HG03442 (cell line): ENCODE results near the gene RHOBTB3.

Source experiments
- ATAC-seq: cut with Tn5 transposase; IDR thresholded peaks from one replicate; pipeline ENCODE4 v1.9.1; 2021; ENCODE audit warnings: mild to moderate bottlenecking, moderate library complexity; ENCODE audit not compliant: unreplicated experiment

Gene RHOBTB3

DNA sequence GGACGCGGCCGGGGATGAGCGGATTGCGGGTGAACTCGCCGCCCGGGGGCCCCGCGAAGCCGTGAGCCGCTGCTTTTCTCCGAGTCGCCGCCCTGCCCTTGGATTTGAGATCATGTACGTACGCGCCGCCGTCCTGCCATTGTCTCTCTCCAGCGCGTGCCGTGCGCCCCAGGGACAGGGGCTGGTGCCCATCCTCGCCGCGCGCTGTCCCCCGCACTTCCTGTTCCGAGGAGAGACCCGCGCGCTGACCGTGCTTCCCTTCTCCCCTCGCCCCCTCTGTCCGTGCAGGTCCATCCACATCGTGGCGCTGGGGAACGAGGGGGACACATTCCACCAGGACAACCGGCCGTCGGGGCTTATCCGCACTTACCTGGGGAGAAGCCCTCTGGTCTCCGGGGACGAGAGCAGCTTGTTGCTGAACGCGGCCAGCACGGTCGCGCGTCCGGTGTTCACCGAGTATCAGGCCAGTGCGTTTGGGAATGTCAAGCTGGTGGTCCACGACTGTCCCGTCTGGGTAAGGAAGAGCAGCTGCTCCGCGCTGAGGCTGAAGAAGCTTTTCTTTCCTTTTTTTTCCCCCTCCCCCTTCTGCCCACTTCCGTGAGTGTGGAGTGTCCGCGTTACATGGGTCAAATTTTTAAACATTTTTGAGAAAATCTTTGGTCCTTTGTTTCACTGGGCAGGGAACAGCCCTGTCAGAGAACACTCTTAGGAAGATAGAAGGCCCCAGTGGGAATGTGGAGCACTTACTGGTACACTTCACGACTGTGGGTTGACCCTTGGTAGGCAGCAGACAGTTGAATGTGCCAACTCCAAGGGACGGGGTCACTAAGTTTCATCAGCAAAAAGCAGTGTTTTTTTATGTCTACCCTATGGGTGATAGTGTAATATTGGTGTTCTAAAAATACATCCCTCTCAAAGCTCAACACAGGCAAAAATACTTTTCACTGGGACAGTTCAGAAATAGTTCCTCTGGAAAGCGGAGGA lies 727 bp downstream of the RHOBTB3 start:
- ATAC-seq, result peak; percentile 26

DNA sequence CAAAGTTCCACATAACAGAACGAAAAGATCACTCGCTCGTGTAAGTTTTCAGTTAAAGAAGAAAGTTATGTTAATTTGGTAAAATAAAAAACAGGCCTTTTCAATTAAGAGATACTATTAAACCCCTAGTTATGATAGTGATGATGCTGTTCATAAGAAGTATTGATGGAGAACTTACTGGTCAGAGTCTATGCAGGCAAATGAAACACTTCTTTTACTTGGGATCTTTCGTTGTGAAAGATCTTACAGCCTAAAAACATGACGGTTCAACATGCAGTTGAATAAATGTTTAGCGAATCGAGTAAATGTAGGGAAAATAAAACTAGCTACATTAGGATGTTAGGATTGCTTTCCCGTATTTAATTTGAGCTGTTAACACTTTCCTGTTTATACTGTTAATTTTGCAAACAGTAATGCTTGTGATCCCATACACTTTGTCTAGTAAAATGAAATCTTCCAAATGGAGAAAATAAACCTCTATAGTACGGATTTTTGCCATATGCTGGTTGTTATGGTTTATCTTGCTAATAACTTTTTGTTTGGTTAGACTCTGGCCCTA lies 2.0 kb downstream of the RHOBTB3 start:
- ATAC-seq, result no peak

DNA sequence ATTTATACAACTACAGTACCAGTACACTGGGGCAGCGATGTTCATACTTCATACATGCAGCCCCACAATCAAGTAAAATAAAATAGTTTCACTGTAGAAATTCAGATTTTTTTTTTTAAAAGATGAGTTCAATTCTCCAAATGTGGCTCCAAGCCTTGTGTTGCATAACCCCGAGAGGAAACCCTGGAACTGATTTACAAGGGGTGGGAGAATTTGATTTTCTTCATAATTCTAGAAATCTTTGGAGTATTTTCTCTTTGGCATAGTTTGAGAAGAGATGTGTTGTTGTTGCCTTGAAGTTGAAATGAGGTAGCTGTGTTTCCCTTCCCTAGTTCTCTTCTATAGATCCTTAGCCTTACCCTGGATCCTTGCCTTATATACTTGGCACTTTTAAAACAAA lies 3.1 kb downstream of the RHOBTB3 start:
- ATAC-seq, result no peak

DNA sequence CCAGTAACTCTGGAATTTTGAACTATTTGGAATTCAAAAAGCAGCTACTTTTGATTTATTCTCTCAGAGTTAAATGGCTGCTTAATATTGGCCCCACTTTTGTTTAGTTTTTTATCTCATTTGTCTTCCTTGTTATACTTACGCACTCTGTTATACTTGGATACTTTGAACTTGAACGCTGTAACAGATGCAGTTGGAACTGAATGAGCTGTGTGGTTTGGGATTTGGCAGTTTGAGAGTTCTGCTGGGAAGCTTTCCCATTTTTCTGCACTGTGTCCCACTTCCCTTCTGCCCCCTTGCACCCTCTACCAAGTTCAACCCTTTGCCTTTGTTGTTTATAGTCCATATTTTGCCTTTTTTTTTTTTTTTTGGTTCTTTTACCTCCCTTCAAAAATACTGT lies 3.8 kb downstream of the RHOBTB3 start:
- no peak for ATAC-seq

DNA sequence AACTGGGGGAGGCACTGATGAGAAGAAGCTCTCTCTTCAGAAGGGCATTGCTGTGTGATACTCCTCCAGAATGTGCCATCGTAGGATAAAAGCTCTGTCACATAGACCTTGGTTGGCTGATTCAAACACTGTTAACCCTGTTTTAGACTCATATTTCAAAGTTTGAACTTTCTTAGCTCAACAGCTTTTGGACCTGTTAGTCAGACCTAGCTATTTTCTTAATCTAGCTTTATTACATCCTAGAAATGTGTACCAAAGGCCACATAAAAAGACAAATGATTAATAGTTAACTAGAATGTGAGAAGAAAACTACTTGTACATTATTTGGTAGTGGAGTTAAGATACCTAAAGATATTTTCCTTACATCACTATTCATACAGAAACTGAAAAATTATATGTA lies 4.3 kb downstream of the RHOBTB3 start:
- ATAC-seq, result no peak

DNA sequence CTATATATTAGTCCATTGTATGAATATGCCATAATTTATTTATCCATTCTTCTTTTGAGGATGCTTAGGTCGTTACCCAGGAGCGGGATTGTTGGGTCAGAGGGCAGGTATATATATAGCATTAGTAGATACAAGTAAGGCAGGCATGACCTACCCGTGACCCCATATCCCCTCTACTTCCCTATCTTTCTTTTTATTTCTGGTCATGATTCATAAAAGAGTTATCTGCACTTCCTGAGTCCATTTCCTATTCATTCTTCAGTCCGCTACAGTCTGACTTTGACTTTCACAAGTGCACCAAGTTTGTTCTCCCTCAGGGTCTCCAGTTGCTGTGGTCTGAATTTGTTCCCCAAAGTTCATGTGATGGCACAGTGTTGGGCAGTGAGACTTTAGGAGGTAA lies 6.9 kb downstream of the RHOBTB3 start:
- no peak for ATAC-seq

DNA sequence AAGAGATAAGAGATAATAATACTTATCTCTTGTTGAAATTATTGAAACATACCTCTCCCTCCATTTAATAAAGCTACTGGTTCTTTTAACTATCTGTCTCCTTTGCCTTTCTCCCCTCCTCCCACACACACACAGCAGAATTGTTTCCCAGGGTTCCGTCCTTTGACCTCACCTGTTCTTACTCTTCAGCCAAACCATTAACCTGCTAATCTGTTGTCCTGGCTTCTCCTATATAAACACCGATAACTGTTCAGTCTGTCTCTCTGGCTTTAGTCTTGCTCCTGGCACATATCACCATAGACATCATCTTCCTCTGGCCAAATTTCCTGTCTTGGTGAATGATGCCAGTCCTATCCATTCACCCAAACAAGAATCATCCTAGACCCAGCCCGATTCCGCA lies 7.7 kb downstream of the RHOBTB3 start:
- no peak for ATAC-seq

DNA sequence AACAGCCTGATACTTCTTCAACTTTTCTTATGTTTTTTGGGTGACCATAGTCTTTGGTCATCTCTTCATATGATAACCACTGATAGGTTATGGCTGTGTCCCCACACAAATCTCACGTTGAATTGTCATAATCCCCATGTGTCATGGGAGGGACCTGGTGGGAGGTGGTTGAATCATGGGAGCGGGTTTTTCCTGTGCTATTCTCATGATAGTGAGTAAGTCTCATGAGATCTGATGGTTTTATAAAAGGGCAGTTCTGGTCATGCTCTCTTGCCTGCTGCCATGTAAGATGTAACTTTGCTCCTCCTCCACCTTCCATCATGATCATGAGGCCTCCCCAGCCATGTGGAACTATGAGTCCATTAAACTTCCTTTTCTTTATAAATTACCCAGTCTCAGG lies 8.7 kb downstream of the RHOBTB3 start:
- ATAC-seq, result no peak

DNA sequence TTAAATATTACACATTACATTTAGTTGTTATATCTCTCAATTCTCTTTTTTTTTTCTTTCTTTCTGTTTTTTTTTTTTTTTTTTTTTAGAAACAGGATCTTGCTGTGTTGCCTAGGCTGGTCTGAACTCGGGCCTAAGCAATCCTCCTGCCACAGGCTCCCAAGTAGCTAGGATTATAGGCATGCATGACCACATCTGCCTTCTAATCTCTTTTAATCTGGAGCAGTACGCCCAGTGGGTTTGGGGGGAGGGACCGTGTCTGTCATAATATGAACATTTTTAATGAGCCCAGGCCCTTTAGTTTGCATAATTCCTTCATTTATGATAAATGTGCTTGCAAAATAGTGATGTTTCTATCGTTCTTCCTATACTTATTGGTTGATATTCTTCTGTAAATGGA lies 10.3 kb downstream of the RHOBTB3 start:
- ATAC-seq, result no peak

DNA sequence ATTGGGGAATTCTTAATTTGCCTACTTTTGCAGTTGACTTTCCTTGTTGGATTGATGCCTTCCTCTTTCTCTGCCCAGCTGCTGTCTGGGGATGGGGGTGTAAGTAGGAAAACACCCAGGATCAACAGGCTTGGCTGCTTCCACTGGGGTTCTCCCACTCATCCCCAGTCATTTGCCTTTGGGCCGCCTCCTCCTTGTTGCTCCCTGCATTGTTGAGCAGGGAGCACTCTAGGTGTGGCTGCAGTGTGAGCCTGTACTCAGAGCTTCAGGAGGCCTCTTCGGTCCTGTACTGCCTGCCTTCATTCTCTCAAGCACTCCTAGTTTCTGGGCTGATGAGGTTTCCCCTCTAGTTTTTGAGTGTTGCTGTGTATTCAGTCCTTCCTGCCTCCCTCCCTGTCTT lies 12.1 kb downstream of the RHOBTB3 start:
- ATAC-seq, result no peak

DNA sequence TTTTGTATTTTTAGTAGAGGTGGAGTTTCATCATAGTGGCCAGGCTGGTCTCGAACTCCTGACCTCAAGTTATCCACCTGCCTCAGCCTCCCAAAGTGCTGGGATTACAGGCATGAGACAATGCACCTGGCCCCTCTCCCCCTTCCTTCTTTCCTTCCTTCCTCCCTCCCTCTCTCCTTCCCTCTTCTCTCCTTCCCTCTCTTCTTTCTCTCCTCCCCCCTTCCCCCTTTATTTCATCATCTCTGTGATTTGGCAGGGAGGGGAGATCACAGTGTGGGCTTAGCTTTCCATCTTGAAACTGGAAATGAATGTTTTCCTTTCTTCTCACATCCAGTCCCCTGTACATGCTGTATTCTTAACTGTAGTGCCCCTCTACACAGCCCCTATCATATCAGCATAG lies 12.7 kb downstream of the RHOBTB3 start:
- no peak for ATAC-seq

DNA sequence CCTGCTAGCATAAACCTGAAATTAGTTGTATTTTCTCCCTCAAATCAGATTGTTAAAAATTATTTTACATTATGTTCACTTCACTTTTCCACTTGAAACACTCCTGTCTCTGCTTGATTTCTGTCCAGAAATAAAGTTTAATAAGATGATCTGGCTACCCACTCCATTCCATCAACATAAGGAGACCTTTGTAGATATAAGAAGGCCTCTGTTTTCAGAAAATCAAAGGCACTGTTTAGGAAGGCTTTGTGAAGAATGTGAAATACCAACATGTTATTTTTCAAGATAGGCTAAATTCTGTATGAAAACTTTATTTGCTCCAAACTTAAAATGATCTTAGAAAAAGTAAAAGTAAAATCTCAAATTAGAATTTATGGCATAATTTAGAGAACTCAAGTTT lies 15.1 kb downstream of the RHOBTB3 start:
- no peak for ATAC-seq

DNA sequence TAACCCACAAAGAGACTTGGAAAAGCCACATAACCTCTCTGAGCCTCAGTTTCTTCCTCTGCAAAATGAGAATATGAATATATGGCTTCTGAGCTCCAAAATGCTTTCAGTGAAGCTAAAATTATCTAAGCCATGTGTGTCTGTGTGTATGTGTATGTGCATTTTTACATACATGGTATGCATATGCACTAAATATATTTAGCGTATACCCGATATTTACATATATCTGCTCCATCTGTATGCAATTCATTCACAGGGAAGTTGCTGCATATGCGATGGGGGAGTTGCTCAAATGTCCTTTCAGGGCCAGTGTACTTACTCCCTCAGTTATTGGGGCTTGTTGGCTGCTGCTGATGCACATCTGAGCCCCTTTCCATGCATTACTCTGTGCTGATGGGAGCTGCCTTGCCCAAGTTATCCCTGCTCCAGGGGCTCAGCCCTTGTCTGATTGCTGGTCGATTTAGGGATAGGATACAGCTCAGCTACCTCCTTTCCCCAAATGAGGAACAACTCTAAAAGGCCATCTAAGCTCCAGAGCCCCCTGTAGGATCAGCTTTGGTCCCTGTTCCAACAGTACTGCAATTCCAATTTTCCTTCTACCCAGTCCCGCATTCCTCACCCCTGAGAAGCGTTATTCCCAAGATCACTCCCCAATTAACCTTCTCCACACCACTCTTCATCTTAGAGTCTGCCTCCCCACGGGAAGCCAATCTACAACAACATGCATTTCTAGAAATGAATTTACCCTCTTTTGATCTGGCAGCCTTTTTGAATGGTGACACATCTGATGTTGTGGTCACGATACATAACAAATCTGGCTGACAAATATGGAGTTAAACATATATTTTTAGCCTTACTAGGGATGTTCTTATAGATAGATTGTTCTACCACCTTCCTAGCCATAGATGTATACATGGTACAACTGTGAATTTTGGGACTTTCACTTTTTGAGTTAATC lies 15.9 kb downstream of the RHOBTB3 start:
- ATAC-seq, result no peak

DNA sequence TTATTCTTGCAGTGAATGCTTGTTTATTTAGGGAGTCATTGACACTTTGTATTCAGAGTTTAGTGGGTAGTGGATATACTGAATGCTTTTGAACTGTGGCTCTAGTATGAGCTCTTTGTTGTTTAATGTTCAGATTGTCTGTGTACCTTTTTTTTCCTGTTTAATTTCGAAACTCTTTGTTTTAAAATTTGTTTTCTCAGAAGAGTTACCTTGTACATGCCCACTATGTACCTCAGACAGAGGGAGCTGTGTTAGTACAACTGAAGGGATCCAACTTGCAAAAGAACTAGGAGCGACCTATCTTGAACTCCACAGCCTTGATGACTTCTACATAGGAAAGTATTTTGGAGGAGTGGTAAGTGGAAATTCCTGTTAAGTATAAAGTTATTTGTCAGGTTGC lies 17.0 kb downstream of the RHOBTB3 start:
- ATAC-seq, result no peak

DNA sequence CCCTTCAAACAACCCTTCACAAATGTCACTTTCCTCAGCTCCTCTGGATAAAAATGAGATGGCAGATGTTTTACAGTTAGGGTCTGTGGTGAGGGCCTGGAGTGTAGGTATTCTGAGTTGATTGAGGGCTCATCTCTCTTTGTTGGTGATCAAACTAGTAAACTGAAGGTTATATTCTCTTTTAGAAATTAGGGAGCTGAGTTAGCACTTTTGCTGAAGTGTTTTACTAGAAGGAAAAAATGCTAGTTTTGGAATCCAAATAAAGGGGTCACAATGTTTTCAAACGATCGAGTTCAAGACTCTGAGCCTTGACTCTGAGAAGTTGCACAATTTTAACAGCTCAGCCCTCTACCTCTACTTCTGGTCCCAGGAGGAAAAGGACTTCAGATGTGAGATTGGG lies 23.4 kb downstream of the RHOBTB3 start:
- no peak for ATAC-seq

DNA sequence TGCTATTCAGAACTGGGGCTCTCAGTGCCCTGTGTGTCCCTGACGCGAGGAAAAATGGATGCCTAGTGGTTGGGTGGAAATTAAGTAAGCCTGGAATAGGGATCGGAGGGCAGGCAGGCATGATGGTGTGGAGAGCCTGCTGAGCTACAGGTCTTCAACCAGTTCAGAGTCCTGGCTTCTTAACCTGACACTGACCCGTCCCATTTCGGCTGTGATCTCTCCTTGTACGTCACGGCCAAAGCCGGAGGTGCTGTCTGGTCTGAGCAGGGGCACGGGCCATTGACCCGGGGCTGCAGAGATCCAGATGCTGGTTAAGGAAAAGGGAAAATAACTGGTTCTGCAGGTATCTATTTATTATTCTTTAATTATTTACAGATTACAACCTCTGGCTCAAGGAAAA lies 27.9 kb downstream of the RHOBTB3 start:
- ATAC-seq, result no peak

DNA sequence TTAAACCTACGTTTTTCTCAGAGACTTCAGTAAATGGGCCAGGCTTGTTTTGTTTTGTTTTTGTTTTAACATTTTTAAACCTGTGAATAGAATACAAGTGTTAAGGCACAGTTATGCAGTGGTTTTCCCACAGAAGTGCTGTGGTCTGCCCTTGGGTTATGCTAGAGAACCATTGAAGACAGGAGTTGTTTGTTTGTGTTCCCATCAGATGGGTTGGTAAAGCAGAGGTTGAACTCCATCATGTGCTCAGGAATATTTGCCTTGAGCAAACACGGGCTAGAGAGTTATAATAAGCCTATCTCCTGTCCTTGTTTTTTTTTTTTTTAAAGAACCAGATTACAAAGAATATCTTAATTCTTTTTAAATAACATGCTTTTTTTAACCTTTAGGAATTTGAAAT lies 28.5 kb downstream of the RHOBTB3 start:
- ATAC-seq, result no peak

DNA sequence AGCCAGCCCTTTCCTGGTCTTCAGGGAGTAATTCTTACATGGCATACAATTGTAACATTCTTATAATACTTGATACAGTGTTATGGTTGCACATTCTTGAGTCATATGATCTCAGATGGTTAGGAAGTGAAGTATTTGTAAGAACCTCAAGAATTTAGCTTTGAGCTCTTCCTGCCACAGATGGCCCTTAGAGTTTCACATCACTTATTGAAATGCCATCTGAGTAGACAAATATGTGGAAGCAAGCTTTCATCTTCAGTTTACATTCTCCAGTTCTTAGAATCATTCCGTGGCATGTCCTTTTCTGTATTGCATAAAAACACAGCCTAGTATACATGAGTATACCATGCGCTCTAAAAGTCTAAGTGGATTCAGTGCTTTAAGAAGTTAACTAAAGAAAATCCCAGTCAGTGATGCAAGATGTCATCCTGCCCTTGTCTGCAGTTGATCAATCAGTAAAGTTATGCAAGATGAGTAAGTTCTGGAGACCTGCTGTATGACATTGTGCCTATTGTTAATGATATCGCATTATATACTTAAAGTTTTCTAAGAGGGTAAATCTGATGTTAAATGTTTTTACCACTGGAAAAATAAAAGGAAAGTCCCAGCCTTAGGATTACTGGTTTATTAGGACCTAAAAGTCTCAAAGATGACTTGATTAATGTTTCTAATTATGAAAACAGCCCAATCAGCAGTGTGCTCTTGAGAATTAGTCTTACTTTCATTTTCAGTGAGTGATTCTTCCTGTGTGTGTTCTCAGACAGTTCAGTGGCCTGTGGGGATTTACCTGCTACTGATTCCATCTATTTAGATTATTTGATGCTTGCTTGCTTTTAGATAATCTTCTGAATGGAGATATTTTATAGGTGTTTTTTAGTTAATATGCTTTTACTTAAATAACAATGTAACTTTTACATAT lies 29.4 kb downstream of the RHOBTB3 start:
- peak; percentile 85 for ATAC-seq

DNA sequence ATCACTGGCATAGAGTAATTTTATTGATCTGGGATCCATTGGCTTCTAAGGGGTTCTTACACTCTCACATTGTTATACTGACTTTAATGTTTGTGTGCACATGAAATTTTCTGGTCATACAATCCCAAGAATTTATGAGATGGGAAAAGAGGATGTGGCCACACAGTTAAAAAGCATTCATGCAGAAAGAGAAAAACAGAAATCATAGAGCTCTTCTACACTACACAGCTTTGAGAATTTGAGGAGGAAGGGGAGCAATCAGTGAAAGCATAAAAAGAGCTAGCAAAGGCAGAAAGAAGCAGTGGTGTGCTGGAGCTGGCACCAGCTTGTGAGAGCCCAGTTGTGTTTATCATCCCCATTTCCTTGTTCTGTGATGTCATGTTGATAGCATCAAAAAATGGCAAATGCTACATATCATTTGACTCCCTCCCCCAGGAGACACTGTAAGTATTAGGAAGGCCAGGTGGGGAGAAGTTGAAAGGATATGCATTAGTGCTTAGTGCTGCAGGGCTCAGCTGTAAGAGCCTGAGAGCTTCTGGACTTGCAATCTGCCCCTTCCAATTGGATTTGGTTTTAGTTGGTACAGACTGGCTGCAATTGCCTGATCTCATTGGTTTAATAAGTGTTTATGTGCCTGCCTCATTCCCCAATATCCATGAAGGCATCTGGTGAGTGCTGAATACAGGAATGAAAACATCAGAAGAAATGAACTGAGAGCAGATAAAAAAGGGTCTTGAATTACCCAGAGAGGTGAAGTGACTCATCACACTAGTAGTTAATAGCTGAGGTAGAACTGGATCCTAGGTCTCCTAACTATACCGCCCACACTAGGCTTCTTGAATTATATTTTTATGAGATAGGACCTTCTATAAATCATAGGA lies 30.9 kb downstream of the RHOBTB3 start:
- ATAC-seq, result no peak
